GM10248 (cell line): ENCODE results near the gene NNMT.

Source experiments
- CTCF ChIA-PET: fragments of 300-600 bp; sonication (Branson Sonifier 250); formaldehyde crosslinking; extraction: SDS; loops from one replicate; lab custom pipeline; 2021; ENCODE audit warnings: antibody characterized with exemption; lab: Yijun Ruan, JAX
- POLR2A ChIA-PET: fragments of 350-650 bp; sonication (Branson Sonifier 250); formaldehyde crosslinking; extraction: SDS; loops from one replicate; lab custom pipeline; 2020; ENCODE audit warnings: antibody characterized with exemption; lab: Yijun Ruan, JAX
- DNase-seq: peaks from one replicate; pipeline ENCODE4 v3.0.0; 2012; ENCODE audit errors: extremely low spot score
- CTCF ChIP-seq: IDR thresholded peaks from 2 replicates; pipeline ENCODE4 v1.5.1; 2012; ENCODE audit warnings: mild to moderate bottlenecking, low read depth; ENCODE audit errors: extremely low read depth, missing control alignments, control extremely low read depth

Gene NNMT

GRCh38 chr11:114261791-114262190, 34.4 kb upstream of the NNMT start:
- TF ChIP-seq CTCF = no peak
- ChIA-PET POLR2A (no interaction called here), CTCF (interaction anchor here (0.7 to 8.7 kb wide), 29 partner anchors 8 to 1674 kb away, joined by 3 to 107 read pairs (median 5); partner anchors contain the start of genes HTR3B, TTC12 and USP28)
- DNase-seq = no peak

GRCh38 chr11:114262681-114263512, 33.3 kb upstream of the NNMT start:
- CTCF ChIA-PET = interaction anchor here (0.6 to 8.7 kb wide), 10 partner anchors 9 to 457 kb away, joined by 3 to 107 read pairs (median 18); partner anchors contain the start of gene HTR3B
- POLR2A ChIA-PET = no interaction called here
- peak; percentile 40 for TF ChIP-seq CTCF
- no peak for DNase-seq

GRCh38 chr11:114263513-114264170, 32.6 kb upstream of the NNMT start:
- POLR2A ChIA-PET = no interaction called here
- CTCF ChIA-PET = interaction anchor here (2.5 to 8.7 kb wide), 5 partner anchors 10 to 368 kb away, joined by 5 to 107 read pairs (median 63); no protein-coding TSS in a partner anchor
- no peak for DNase-seq
- no peak for TF ChIP-seq CTCF

- ChIA-PET POLR2A (no interaction called here), CTCF (interaction anchor here (6.1 to 8.7 kb wide), 3 partner anchors 15 to 368 kb away, joined by 63 to 107 read pairs (median 80); no protein-coding TSS in a partner anchor)
- DNase-seq = no peak
- no peak for TF ChIP-seq CTCF
Observed at GRCh38 chr11:114264381-114264780, 31.8 kb upstream of the NNMT start.

- DNase-seq = no peak
- ChIA-PET POLR2A (no interaction called here), CTCF (interaction anchor here (1.3 to 8.7 kb wide), 3 partner anchors 16 to 369 kb away, joined by 3 to 107 read pairs (median 63); no protein-coding TSS in a partner anchor)
- no peak for TF ChIP-seq CTCF
Observed at GRCh38 chr11:114265122-114265878, 30.9 kb upstream of the NNMT start.

- no peak for TF ChIP-seq CTCF
- ChIA-PET POLR2A (no interaction called here), CTCF (interaction anchor here (1.0 to 1.7 kb wide), 3 partner anchors 8 to 275 kb away, joined by 3 to 4 read pairs (median 4); no protein-coding TSS in a partner anchor)
- no peak for DNase-seq
Observed at GRCh38 chr11:114269498-114269897, 26.7 kb upstream of the NNMT start.
